H9 (cell line): ENCODE data around the gene ACAP3. TPM values are rescaled to one million over a fixed set of nuclear protein-coding genes. Genes with fewer than 3 reads are reported as not detected.

ENCODE experiments used
- DNase-seq: peaks from one replicate; pipeline ENCODE4 v3.0.0-alpha.2; 2017
- H2AFZ ChIP-seq: one replicate; pipeline ENCODE4 v1.6.1; 2013; ENCODE audit warnings: mild to moderate bottlenecking, low read length, control low read depth, moderate library complexity
- H2AK5ac ChIP-seq: 2 replicates; pipeline ENCODE4 v1.6.1; 2013; ENCODE audit warnings: low read length, control low read depth, mixed read lengths; ENCODE audit not compliant: insufficient read length
- H2BK120ac ChIP-seq: one replicate; pipeline ENCODE4 v1.6.1; 2013; ENCODE audit warnings: low read depth, mild to moderate bottlenecking, low read length, control low read depth, inconsistent platforms; ENCODE audit not compliant: poor library complexity, severe bottlenecking
- H2BK12ac ChIP-seq: 2 replicates; pipeline ENCODE4 v1.6.1; 2013; ENCODE audit warnings: low read length, control low read depth, mixed read lengths, low read depth; ENCODE audit not compliant: insufficient read length
- H2BK15ac ChIP-seq: 2 replicates; pipeline ENCODE4 v1.6.1; 2013; ENCODE audit warnings: low read depth, low read length, control low read depth
- H2BK20ac ChIP-seq: one replicate; pipeline ENCODE4 v1.6.1; 2013; ENCODE audit warnings: low read depth, mild to moderate bottlenecking, low read length, control low read depth, inconsistent platforms; ENCODE audit not compliant: poor library complexity, severe bottlenecking
- H2BK5ac ChIP-seq: 2 replicates; pipeline ENCODE4 v1.6.1; 2013; ENCODE audit warnings: low read length, control low read depth, mixed read lengths; ENCODE audit not compliant: insufficient read length
- H3K14ac ChIP-seq: 2 replicates; pipeline ENCODE4 v1.6.1; 2013; ENCODE audit warnings: low read length, control low read depth; ENCODE audit not compliant: insufficient read depth
- H3K18ac ChIP-seq: 2 replicates; pipeline ENCODE4 v1.6.1; 2013; ENCODE audit warnings: low read depth, mild to moderate bottlenecking, mixed read lengths, low read length, control low read depth; ENCODE audit not compliant: insufficient read length
- H3K23ac ChIP-seq: 2 replicates; pipeline ENCODE4 v1.6.1; 2013; ENCODE audit warnings: low read length, control low read depth, mixed read lengths, low read depth; ENCODE audit not compliant: insufficient read length
- H3K23me2 ChIP-seq: 2 replicates; pipeline ENCODE4 v1.6.1; 2013; ENCODE audit warnings: low read depth, mild to moderate bottlenecking, mixed read lengths, low read length, control low read depth; ENCODE audit not compliant: insufficient read length, poor library complexity, severe bottlenecking
- H3K27ac ChIP-seq: 2 replicates; pipeline ENCODE4 v1.5.1; 2013; ENCODE audit warnings: low read length, control low read depth, mixed read lengths, low read depth; ENCODE audit not compliant: insufficient read length
- H3K27me3 ChIP-seq: 2 replicates; pipeline ENCODE4 v1.6.1; 2013; ENCODE audit warnings: low read length, control low read depth, inconsistent platforms; ENCODE audit not compliant: insufficient read depth
- H3K4ac ChIP-seq: 2 replicates; pipeline ENCODE4 v1.6.1; 2013; ENCODE audit warnings: low read depth, mild to moderate bottlenecking, control low read depth, inconsistent platforms, low read length, moderate library complexity
- H3K4me1 ChIP-seq: 2 replicates; pipeline ENCODE4 v1.6.1; 2013; ENCODE audit warnings: low read length, control low read depth, inconsistent platforms; ENCODE audit not compliant: insufficient read depth
- H3K4me2 ChIP-seq: 2 replicates; pipeline ENCODE4 v1.6.1; 2013; ENCODE audit warnings: low read length, control low read depth, mixed read lengths; ENCODE audit not compliant: insufficient read length, insufficient read depth
- H3K56ac ChIP-seq: 2 replicates; pipeline ENCODE4 v1.6.1; 2013; ENCODE audit warnings: low read depth, mild to moderate bottlenecking, mixed read lengths, low read length, control low read depth; ENCODE audit not compliant: insufficient read length
- H3K79me1 ChIP-seq: 2 replicates; pipeline ENCODE4 v1.6.1; 2013; ENCODE audit warnings: low read depth, mild to moderate bottlenecking, moderate library complexity, low read length, control low read depth, inconsistent platforms; ENCODE audit not compliant: insufficient read depth, poor library complexity, severe bottlenecking
- H3K79me2 ChIP-seq: 2 replicates; pipeline ENCODE4 v1.6.1; 2013; ENCODE audit warnings: low read length, control low read depth, inconsistent platforms; ENCODE audit not compliant: insufficient read depth
- H3K9ac ChIP-seq: 2 replicates; pipeline ENCODE4 v1.6.1; 2013; ENCODE audit warnings: low read length, control low read depth, mixed read lengths; ENCODE audit not compliant: insufficient read length; ENCODE audit errors: extremely low read depth
- H3K9me3 ChIP-seq: one replicate; pipeline ENCODE4 v1.6.1; 2013; ENCODE audit warnings: low read depth, low read length, inconsistent platforms; ENCODE audit not compliant: control insufficient read depth
- H3T11ph ChIP-seq: one replicate; pipeline ENCODE4 v1.6.1; 2013; ENCODE audit warnings: mild to moderate bottlenecking, low read length, control low read depth, inconsistent platforms
- H4K20me1 ChIP-seq: one replicate; pipeline ENCODE4 v1.6.1; 2013; ENCODE audit not compliant: control insufficient read depth, insufficient read length, insufficient read depth
- H4K5ac ChIP-seq: 2 replicates; pipeline ENCODE4 v1.6.1; 2013; ENCODE audit warnings: low read depth, mild to moderate bottlenecking, mixed read lengths, low read length, control low read depth; ENCODE audit not compliant: insufficient read length
- H4K8ac ChIP-seq: replicated peaks from 2 replicates; pipeline ENCODE4 v1.6.1; 2013; ENCODE audit warnings: low read length, control low read depth, mixed read lengths, low read depth; ENCODE audit not compliant: insufficient read length
- H4K91ac ChIP-seq: 2 replicates; pipeline ENCODE4 v1.6.1; 2013; ENCODE audit warnings: low read depth, mild to moderate bottlenecking, moderate library complexity, mixed read lengths, low read length, control low read depth; ENCODE audit not compliant: insufficient read length
- H3K27ac Mint-ChIP-seq, 3 experiments: 2 replicates in 2 of 3; 3 replicates in 1 of 3; pipeline ENCODE4 v1.8.0; 2020 to 2021; ENCODE audit warnings: mixed read lengths in 3 of 3, mild to moderate bottlenecking in 1 of 3, moderate library complexity in 1 of 3
- H3K27me3 Mint-ChIP-seq: 2 replicates; pipeline ENCODE4 v1.8.0; 2021; ENCODE audit warnings: low read depth, mild to moderate bottlenecking, moderate library complexity, mixed read lengths
- H3K36me3 Mint-ChIP-seq, 3 experiments: 2 replicates in 2 of 3; 3 replicates in 1 of 3; pipeline ENCODE4 v1.8.0; 2020 to 2021; ENCODE audit warnings: low read depth in 3 of 3, mixed read lengths in 3 of 3; ENCODE audit not compliant: insufficient read depth in 1 of 3
- H3K4me1 Mint-ChIP-seq, 2 experiments: 2 replicates each; pipeline ENCODE4 v1.8.0; 2020; ENCODE audit warnings: mixed read lengths in 2 of 2
- H3K4me3 Mint-ChIP-seq, 2 experiments: 2 replicates in 1 of 2; 3 replicates in 1 of 2; pipeline ENCODE4 v1.8.0; 2020 to 2021; ENCODE audit warnings: mild to moderate bottlenecking in 2 of 2, mixed read lengths in 2 of 2, moderate library complexity in 1 of 2
- H3K9me3 Mint-ChIP-seq, 2 experiments: 2 replicates in 1 of 2; 3 replicates in 1 of 2; pipeline ENCODE4 v1.8.0; 2020; ENCODE audit warnings: mild to moderate bottlenecking in 2 of 2, mixed read lengths in 2 of 2, moderate library complexity in 1 of 2
- WGBS: extraction: QIAGEN DNeasy Blood & Tissue Kit; methylation state at CpG from one replicate; pipeline ENCODE4 v1.1.7; 2013; ENCODE audit warnings: missing lambda C conversion rate, low lambda C conversion rate, mixed read lengths; ENCODE audit not compliant: insufficient read length; ENCODE audit errors: extremely low coverage; 5-methylcytosine and 5-hydroxymethylcytosine counted together
- total RNA-seq: library from RNA; stranded (reverse); gene quantifications from 2 replicates; pipeline ENCODE4 v1.2.1, GENCODE V29; 2021
- TF ChIP-seq, protein P1 (sequence below): fragments of 200-600 bp; sonication (generic); conservative IDR thresholded peaks from 3 replicates; pipeline ENCODE4 v1.8.0; 2021; ENCODE audit warnings: antibody characterized with exemption, mild to moderate bottlenecking

The ACAP3 gene
- total RNA-seq, 1 experiment from 2014 or later = 41.4 TPM

DNA sequence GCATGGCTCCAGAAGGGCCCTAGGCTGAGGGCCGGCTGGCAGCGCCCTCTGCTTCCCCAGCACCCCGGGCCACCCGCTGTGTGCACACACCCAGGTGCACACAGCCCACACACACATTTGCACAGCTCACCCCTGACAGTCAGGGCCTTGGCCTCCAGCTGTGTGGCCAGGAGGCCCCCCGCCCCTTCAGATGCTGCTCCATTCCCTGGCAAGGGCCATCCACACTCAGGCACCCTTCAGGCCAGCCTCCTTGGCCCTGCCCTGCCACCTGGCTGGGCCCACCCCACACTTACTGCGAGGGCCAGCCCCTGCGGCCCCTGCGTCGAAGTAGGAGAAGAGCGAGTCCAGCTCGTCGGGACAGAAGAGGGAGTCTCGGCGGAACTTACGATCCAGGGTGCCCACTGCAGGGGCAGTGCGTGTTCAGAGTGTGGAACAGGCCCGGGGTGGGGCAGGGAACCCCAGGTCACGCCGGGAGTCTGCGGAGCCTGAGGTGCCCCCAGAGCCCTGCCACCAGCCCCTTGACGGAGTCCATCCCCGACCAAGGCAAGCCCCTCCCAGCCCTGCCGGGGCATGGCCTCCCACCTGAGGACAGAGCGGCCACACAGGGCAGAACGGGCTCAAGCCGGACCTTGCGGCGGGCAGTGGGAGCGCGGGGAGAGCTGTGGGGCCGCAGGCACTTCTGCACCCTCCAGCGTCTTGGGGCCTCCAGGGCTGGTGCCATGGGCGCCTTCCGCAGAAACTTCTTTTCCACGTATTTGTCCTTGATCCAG, 12.4 kb downstream of the ACAP3 start:
- no peaks in the 10 kb centered on the region for H3K9me3 Mint-ChIP-seq
- H4K8ac ChIP-seq = no peak overlapping the region
- H2AFZ ChIP-seq = no peak overlapping the region
- no peak overlapping the region for H2BK15ac ChIP-seq
- no peak overlapping the region for H2BK12ac ChIP-seq
- no peak overlapping the region for H2AK5ac ChIP-seq
- no peak overlapping the region for H3K27ac Mint-ChIP-seq
- H2BK5ac ChIP-seq = no peak overlapping the region
- no peaks in the 10 kb centered on the region for H3K27me3 ChIP-seq
- no peak overlapping the region for H4K5ac ChIP-seq
- H3K14ac ChIP-seq = no peak overlapping the region; the same call in 1 of the 2 replicates
- no peak overlapping the region for H3K9ac ChIP-seq
- H3K23me2 ChIP-seq = peaks cover 4% of the 10 kb centered on the region
- H4K91ac ChIP-seq = no peak overlapping the region
- no peak overlapping the region for H3K18ac ChIP-seq
- H3K27ac ChIP-seq = no peak overlapping the region
- H3K4me1 Mint-ChIP-seq = peaks cover 0 to 7% of the 10 kb centered on the region in 2 experiments; a peak in 2 of 4 replicates
- no CpG with 5 or more reads among the region's 35 CpGs for WGBS
- H3K4me3 Mint-ChIP-seq = no peak overlapping the region
- H3K4me2 ChIP-seq = no peak overlapping the region
- H3K79me2 ChIP-seq = no peaks in the 10 kb centered on the region
- H2BK20ac ChIP-seq = no peak overlapping the region
- H3K9me3 ChIP-seq = no peaks in the 10 kb centered on the region
- H4K20me1 ChIP-seq = no peaks in the 10 kb centered on the region
- H3K23ac ChIP-seq = no peak overlapping the region
- no peak for DNase-seq
- H3K36me3 Mint-ChIP-seq = no peaks in the 10 kb centered on the region
- no peaks in the 10 kb centered on the region for H3K79me1 ChIP-seq
- no peak overlapping the region for H3T11ph ChIP-seq
- H3K56ac ChIP-seq = no peak overlapping the region
- no peaks in the 10 kb centered on the region; the same call in 1 of the 2 replicates for H3K27me3 Mint-ChIP-seq
- H3K4ac ChIP-seq = no peak overlapping the region
- H2BK120ac ChIP-seq = no peak overlapping the region
- H3K4me1 ChIP-seq = no peaks in the 10 kb centered on the region
- TF ChIP-seq, protein P1, sequence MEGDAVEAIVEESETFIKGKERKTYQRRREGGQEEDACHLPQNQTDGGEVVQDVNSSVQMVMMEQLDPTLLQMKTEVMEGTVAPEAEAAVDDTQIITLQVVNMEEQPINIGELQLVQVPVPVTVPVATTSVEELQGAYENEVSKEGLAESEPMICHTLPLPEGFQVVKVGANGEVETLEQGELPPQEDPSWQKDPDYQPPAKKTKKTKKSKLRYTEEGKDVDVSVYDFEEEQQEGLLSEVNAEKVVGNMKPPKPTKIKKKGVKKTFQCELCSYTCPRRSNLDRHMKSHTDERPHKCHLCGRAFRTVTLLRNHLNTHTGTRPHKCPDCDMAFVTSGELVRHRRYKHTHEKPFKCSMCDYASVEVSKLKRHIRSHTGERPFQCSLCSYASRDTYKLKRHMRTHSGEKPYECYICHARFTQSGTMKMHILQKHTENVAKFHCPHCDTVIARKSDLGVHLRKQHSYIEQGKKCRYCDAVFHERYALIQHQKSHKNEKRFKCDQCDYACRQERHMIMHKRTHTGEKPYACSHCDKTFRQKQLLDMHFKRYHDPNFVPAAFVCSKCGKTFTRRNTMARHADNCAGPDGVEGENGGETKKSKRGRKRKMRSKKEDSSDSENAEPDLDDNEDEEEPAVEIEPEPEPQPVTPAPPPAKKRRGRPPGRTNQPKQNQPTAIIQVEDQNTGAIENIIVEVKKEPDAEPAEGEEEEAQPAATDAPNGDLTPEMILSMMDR = no peak
